ENCODE results near the gene NHEJ1. TPM values are rescaled to one million over a fixed set of nuclear protein-coding genes. Genes with fewer than 3 reads are reported as not detected.

Gene NHEJ1
- total and polyA plus RNA-seq, 8 donors = 4.5 to 25.5 (median 11.8) TPM

GRCh38 chr2:219060821-219061791, 99.5 kb downstream of the NHEJ1 start, which contains the start of gene IHH:
TSS of gene IHH (minus strand) at chr2:219060921. CDS start at chr2:219060467, 454 bp downstream.
- no peak for TF ChIP-seq CTCF (IDR thresholded peaks at IDR 0.05)
- TF ChIP-seq POLR2AphosphoS5 (IDR thresholded peaks at IDR 0.05) = peak in 2 of 3 donors; percentile 71 to 75
- peaks cover 0 to 5% (median 0%) of the 10 kb centered on the region in 4 donors for H3K36me3 ChIP-seq
- intact Hi-C loops (cut with DNase I; ENCODE audit: low total_unique reads) = loop anchor here (10.0 kb wide), 1 partner anchor 54 kb away; no protein-coding TSS in a partner anchor
- peak within 1 kb of the TSS; percentile 46 to 61 (median 56) for H3K4me3 ChIP-seq
- WGBS, 5 donors = 1 to 6% (median 2%) methylated on average over 51 to 76 of the region's 76 CpGs
- H3K27me3 ChIP-seq = peaks cover 15 to 82% (median 47%) of the 10 kb centered on the region in 3 donors
- H3K9me3 ChIP-seq = no peaks in the 10 kb centered on the region
- H3K4me1 ChIP-seq = peaks cover 41 to 53% (median 52%) of the 10 kb centered on the region in 4 donors
- peak within 1 kb of the TSS; percentile 69 to 85 (median 73) for H3K27ac ChIP-seq
- peak; percentile 79 to 91 for DNase-seq

- Histone ChIP-seq H3K4me1 (peaks cover 41 to 55% (median 53%) of the 10 kb centered on the region in 4 donors), H3K36me3 (peaks cover 0 to 16% (median 7%) of the 10 kb centered on the region in 4 donors), H3K27me3 (peaks cover 15 to 93% (median 52%) of the 10 kb centered on the region in 3 donors), H3K9me3 (no peaks in the 10 kb centered on the region), H3K4me3 (peak overlapping the region; percentile 46 to 61 (median 56)), H3K27ac (peak overlapping the region; percentile 69 to 85 (median 73))
- intact Hi-C loops (cut with DNase I; ENCODE audit: low total_unique reads) = loop anchor here (5.0 to 10.0 kb wide), 2 partner anchors 55 to 97 kb away; no protein-coding TSS in a partner anchor
- DNase-seq = peak in 1 of 2 donors; percentile 51
- no peak for TF ChIP-seq CTCF (IDR thresholded peaks at IDR 0.05)
- no peak for TF ChIP-seq POLR2AphosphoS5 (IDR thresholded peaks at IDR 0.05)
- no peak for TF ChIP-seq POLR2A (IDR thresholded peaks at IDR 0.05)
- TF ChIP-seq EP300 (IDR thresholded peaks at IDR 0.05) = no peak
- WGBS, 5 donors = 2 to 10% (median 2%) methylated on average over 16 to 81 of the region's 81 CpGs
These were observed 100.6 kb downstream of the NHEJ1 start for GRCh38 chr2:219059725-219060682.

GRCh38 chr2:219059375-219059724, 101.3 kb downstream of the NHEJ1 start:
- 0 to 4% (median 2%) methylated on average over 9 to 17 of the region's 17 CpGs for WGBS, 5 donors
- peaks cover 0 to 23% (median 10%) of the 10 kb centered on the region in 4 donors for H3K36me3 ChIP-seq
- peaks cover 15 to 99% (median 55%) of the 10 kb centered on the region in 3 donors for H3K27me3 ChIP-seq
- intact Hi-C loops (cut with DNase I; ENCODE audit: low total_unique reads) = loop anchor here (5.0 kb wide), 1 partner anchor 98 kb away; no protein-coding TSS in a partner anchor
- DNase-seq = no peak
- TF ChIP-seq POLR2AphosphoS5 (IDR thresholded peaks at IDR 0.05) (no peak), EP300 (IDR thresholded peaks at IDR 0.05) (no peak), POLR2A (IDR thresholded peaks at IDR 0.05) (no peak), CTCF (IDR thresholded peaks at IDR 0.05) (no peak)
- H3K4me1 ChIP-seq = peaks cover 41 to 55% (median 53%) of the 10 kb centered on the region in 4 donors
- H3K9me3 ChIP-seq = no peaks in the 10 kb centered on the region
- H3K4me3 ChIP-seq = peak overlapping the region; percentile 46 to 61 (median 56)
- peak overlapping the region; percentile 69 to 85 (median 73) for H3K27ac ChIP-seq
